ENCODE data around the gene KIF5A. TPM values are rescaled to one million over a fixed set of nuclear protein-coding genes. Genes with fewer than 3 reads are reported as not detected.
A peak's percentile ranks its signal among the peaks of the same experiment; 100 is the strongest.
"Not testable (repeated sequence)": the region's sequence is repeated elsewhere in the genome, so short reads cannot be mapped to it uniquely, and the experiment has no call there.

Gene KIF5A
- total RNA-seq, 2 experiments from 2014 or later = 0.64 to 0.89 TPM

DNA sequence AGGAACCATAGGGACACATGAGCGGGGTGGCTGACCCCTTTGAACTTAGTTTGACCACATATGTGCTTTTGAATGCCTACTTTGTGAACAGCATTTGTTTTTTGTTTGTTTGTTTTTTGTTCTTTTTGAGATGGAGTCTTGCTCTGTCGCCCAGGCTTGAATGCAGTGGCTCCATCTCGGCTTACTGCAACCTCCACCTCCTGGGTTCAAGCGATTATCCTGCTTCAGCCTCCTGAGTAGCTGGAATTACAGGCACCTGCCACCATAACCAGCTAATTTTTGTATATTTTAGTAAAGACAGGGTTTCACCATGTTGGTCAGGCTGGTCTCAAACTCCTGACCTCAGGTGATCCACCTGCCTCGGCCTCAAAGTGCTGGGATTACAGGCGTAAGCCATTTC lies 68.6 kb downstream of the KIF5A start:
- H3K9me3 Mint-ChIP-seq; H3K36me3 Mint-ChIP-seq (ENCODE audit: low read depth); POLR2A ChIA-PET; H3K27ac Mint-ChIP-seq; H3K4me3 Mint-ChIP-seq; DNase-seq: not testable (repeated sequence)
- CTCF ChIA-PET = interaction anchor here (2.0 to 3.2 kb wide), 2 partner anchors 10 to 13 kb away, joined by 7 to 11 read pairs; no protein-coding TSS in a partner anchor
- Mint-ChIP-seq H3K27me3 (peaks cover 88% of the 10 kb centered on the region), H3K4me1 (peaks cover 30% of the 10 kb centered on the region)

DNA sequence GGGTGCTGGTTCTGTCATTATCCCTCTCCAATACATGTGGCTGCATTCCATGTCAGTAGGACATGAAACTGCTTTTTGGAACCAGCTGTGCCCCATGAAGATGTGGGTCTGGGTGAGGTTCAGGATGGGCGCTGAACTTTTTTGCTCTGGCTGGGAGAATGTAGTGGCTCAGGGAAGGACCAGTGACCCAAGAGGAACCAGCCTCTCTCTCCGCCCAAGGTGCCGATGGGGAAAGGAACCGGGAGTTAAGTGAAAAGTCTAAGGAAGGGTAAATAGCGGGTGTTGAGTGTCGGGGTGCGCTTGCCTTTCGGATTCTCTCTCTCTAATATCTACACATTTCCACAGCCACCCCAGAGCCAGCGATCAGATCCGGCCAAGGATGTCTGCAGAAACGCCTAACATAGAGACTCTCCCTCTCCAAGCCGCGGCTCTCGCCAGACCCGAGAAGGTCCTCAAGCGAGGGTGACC lies 69.2 kb downstream of the KIF5A start:
- no peak overlapping the region for H3K4me3 Mint-ChIP-seq
- no peaks in the 10 kb centered on the region for H3K36me3 Mint-ChIP-seq (ENCODE audit: low read depth)
- peak overlapping the region; percentile 58 for H3K27ac Mint-ChIP-seq
- CTCF ChIA-PET = interaction anchor here (1.4 to 3.2 kb wide), 3 partner anchors 9 to 13 kb away, joined by 3 to 11 read pairs (median 7); no protein-coding TSS in a partner anchor
- H3K27me3 Mint-ChIP-seq = peaks cover 91% of the 10 kb centered on the region
- no peak for DNase-seq
- POLR2A ChIA-PET = no interaction called here
- H3K9me3 Mint-ChIP-seq = no peaks in the 10 kb centered on the region
- peaks cover 30% of the 10 kb centered on the region for H3K4me1 Mint-ChIP-seq

DNA sequence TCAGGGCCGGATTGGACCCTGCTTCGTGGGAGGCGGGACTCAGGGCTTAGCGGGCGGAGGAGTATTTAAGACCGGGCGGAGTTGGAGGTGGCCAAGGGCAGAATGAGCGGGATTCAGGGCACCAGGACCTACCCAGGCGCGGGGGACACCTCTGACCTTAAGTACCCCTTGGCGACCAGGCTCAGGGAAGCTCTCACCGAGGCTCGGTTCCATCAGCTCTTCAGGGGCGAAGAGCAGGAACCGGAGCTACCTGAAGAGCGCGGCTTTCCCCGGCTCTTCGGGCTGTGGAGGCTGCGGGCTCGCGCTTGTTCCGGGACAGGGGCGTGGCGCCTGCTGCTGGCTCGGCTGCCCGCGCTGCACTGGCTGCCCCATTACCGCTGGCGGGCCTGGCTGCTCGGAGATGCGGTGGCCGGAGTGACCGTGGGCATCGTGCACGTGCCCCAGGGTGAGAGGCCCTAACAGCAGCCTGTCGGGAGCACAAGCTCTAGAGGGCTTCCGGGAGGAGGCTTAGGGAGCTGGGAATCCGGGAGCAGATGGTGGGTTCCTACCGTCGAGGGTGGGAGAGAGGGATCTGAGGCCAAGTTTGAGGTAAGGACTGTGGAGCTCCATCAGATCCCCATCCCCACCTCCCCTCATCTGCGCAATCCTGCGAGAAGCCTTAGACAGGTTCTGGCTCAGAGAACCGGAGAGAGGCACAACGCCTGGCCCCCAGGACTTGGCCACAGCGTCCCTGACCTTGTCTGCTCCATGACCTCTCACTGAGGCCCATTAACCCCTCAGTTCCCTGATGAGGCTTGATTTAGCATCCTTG lies 69.8 kb downstream of the KIF5A start:
- no peak for DNase-seq
- ChIA-PET CTCF (interaction anchor here (1.1 to 3.2 kb wide), 8 partner anchors 9 to 44 kb away, joined by 3 to 11 read pairs (median 6); no protein-coding TSS in a partner anchor), POLR2A (no interaction called here)
- H3K9me3 Mint-ChIP-seq = no peaks in the 10 kb centered on the region
- H3K27me3 Mint-ChIP-seq = peaks cover 92% of the 10 kb centered on the region
- H3K4me3 Mint-ChIP-seq = no peak overlapping the region
- H3K36me3 Mint-ChIP-seq (ENCODE audit: low read depth) = no peaks in the 10 kb centered on the region
- peak overlapping the region; percentile 58 for H3K27ac Mint-ChIP-seq
- peaks cover 30% of the 10 kb centered on the region for H3K4me1 Mint-ChIP-seq

DNA sequence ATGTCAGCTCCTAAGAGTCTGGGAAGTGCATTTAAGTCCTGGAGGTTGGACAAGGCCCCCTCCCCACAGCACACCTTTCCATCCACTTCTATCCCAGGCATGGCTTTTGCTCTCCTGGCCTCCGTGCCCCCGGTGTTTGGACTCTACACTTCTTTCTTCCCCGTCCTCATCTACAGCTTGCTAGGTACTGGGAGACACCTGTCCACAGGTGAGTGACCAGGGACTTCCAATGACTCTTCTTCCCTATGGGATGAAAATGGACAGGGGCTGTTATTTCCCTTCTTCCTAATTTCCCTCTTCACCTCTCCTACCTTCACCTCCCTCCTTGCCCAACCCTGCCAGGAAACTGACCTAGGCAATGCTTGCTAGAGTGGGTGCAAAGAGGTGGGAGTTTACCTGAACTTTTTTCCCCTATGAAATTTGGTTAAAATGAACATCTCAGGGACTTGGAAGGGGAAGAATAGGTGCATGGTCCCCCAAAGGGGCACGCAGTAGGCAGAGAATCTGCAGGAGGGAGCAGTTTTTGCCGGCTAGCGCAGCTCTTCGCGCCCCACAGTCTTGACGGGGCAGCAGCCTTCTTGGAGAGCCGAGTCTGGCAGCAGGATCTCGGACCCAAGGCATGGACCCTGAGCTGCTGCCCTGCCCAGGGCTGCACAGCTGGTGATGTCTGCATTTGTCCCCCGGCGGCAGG lies 70.5 kb downstream of the KIF5A start:
- Mint-ChIP-seq H3K9me3 (no peaks in the 10 kb centered on the region), H3K36me3 (ENCODE audit: low read depth) (no peaks in the 10 kb centered on the region), H3K4me3 (peak overlapping the region; percentile 62), H3K27me3 (peaks cover 94% of the 10 kb centered on the region), H3K4me1 (peaks cover 30% of the 10 kb centered on the region), H3K27ac (no peak overlapping the region)
- POLR2A ChIA-PET = no interaction called here
- no peak for DNase-seq
- CTCF ChIA-PET = interaction anchor here (0.6 to 3.2 kb wide), 16 partner anchors 8 to 168 kb away, joined by 3 to 16 read pairs (median 4); partner anchors contain the start of genes ARHGEF25 and B4GALNT1

DNA sequence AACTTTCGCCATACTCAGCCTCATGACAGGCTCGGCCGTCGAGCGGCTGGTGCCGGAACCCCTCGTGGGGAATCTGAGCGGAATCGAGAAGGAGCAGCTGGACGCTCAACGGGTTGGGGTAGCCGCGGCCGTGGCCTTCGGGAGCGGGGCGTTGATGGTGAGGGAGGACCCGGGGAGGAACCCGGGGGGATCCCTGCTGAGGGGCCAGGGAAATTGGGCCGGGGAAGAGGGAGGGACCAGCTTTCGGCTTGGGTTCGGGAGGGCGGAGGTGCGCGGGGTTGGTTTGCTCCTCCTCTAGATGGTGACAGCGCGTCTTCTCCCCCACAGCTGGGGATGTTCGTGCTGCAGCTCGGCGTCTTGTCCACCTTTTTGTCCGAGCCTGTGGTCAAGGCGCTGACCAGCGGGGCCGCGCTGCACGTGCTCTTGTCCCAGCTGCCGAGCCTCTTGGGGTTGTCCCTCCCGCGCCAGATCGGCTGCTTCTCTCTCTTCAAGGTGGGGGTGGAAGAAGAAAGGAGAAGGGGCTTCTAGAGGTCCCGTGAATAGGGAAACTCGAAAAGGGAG lies 71.2 kb downstream of the KIF5A start:
- ChIA-PET CTCF (interaction anchor here (0.6 to 3.2 kb wide), 13 partner anchors 10 to 168 kb away, joined by 3 to 16 read pairs (median 4); partner anchors contain the start of genes ARHGEF25 and B4GALNT1), POLR2A (no interaction called here)
- Mint-ChIP-seq H3K27me3 (peaks cover 94% of the 10 kb centered on the region), H3K36me3 (ENCODE audit: low read depth) (no peaks in the 10 kb centered on the region), H3K4me3 (peak overlapping the region; percentile 62), H3K27ac (no peak overlapping the region), H3K9me3 (no peaks in the 10 kb centered on the region), H3K4me1 (peaks cover 30% of the 10 kb centered on the region)
- no peak for DNase-seq

DNA sequence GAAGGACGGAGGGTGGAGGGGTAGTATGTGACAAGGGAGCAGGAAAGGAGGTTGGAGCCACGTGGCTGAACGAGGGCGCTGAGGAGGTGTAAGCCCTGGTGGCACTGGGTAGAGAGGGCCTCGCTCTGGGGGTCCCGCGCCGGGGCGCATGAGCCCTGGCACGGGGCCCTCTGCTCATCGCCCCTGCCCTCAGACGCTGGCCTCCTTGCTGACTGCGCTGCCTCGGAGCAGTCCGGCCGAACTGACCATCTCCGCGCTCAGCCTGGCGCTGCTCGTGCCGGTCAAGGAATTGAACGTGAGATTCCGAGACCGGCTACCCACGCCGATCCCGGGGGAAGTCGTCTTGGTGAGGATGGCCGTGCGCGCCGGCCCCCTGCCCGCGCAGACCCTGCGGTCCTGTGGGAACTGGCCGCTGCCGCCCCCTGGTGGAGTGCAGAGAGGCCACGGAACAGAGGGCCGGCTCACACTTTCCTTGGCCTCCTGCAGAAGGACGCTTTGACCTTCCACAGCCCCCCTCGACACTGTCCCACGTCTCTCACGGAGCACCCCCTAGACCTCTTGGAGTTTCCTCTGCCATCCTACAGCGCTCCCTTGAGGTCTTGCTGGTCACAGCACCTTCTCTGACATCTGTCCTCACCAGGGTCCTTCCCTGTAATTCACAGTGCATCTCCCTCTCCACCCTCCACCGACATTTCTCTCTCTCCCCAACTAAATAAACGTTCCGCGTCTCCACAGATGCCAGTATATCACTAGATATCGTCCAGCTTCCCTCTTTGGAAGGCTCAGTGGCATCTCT lies 71.9 kb downstream of the KIF5A start:
- no peak overlapping the region for H3K27ac Mint-ChIP-seq
- ChIA-PET POLR2A (no interaction called here), CTCF (interaction anchor here (0.6 to 3.2 kb wide), 13 partner anchors 11 to 169 kb away, joined by 3 to 16 read pairs (median 4); partner anchors contain the start of genes ARHGEF25, B4GALNT1 and OS9)
- no peaks in the 10 kb centered on the region for H3K9me3 Mint-ChIP-seq
- peaks cover 30% of the 10 kb centered on the region for H3K4me1 Mint-ChIP-seq
- peaks cover 96% of the 10 kb centered on the region for H3K27me3 Mint-ChIP-seq
- H3K36me3 Mint-ChIP-seq (ENCODE audit: low read depth) = no peaks in the 10 kb centered on the region
- DNase-seq = peak; percentile 58
- H3K4me3 Mint-ChIP-seq = peak overlapping the region; percentile 62

DNA sequence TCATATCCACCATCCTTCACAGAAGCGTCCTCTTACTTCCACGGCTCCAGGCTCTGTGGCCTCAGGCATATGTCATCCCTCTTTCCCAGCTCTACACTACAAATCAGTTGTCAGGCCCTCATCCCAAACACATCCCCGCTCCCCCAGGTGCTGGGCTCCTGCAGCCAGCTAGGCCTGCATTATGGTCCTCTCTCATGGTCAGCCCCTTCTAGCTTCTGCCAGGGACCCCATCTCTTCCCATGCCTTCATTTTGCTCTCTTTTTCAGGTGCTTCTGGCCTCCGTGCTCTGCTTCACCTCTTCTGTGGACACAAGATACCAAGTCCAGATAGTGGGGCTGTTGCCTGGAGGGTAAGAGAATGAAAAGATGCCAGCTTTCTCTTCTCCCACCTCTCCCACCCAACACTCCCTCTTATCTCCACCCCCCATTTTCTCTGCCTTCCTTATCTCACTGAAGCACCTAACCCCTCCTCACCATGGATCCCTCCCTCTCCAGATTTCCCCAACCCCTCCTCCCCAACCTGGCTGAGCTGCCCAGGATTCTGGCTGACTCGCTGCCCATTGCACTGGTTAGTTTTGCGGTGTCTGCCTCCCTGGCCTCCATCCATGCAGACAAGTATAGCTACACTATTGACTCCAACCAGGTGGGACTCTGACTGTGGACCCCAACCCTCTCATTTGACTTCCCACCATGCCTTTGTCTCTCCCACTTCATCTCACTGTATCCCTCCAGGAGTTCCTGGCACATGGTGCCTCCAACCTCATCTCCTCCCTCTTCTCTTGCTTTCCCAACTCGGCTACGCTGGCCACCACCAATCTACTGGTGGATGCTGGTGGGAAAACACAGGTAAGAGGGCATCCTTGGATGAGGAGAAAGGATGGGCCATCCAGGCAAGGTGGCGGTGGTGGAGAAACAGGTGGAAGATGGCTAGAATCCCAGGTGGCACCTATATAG lies 72.7 kb downstream of the KIF5A start:
- H3K4me1 Mint-ChIP-seq = peaks cover 34% of the 10 kb centered on the region
- CTCF ChIA-PET = interaction anchor here (0.6 to 2.4 kb wide), 8 partner anchors 10 to 167 kb away, joined by 3 to 16 read pairs (median 3); partner anchors contain the start of genes B4GALNT1, INHBE and OS9
- peaks cover 93% of the 10 kb centered on the region for H3K27me3 Mint-ChIP-seq
- no peak for DNase-seq
- no peak overlapping the region for H3K4me3 Mint-ChIP-seq
- no peak overlapping the region for H3K27ac Mint-ChIP-seq
- no peaks in the 10 kb centered on the region for H3K36me3 Mint-ChIP-seq (ENCODE audit: low read depth)
- no peaks in the 10 kb centered on the region for H3K9me3 Mint-ChIP-seq
- POLR2A ChIA-PET = no interaction called here

DNA sequence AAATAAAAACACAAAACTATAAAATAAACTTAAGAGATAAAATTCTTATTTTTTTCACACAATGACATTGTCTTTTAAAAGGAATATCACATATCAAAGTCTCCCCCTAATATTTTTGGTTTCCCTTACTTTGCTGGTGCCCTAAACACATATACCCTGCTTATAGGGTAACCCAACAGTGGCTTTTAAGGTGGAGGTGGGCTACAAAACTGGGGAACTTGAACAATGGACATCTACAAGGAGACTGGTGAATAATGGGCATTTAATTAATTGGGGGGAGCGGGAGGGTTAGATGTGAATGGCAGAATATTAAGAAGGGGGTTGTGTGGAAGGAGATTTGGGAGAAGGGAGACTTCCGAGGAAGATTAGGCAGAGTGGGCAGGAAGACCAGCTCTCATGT lies 73.5 kb downstream of the KIF5A start:
- peaks cover 40% of the 10 kb centered on the region for H3K4me1 Mint-ChIP-seq
- DNase-seq = no peak
- POLR2A ChIA-PET = no interaction called here
- CTCF ChIA-PET = no interaction called here
- no peak overlapping the region for H3K27ac Mint-ChIP-seq
- H3K4me3 Mint-ChIP-seq = no peak overlapping the region
- peaks cover 92% of the 10 kb centered on the region for H3K27me3 Mint-ChIP-seq
- no peaks in the 10 kb centered on the region for H3K36me3 Mint-ChIP-seq (ENCODE audit: low read depth)
- no peaks in the 10 kb centered on the region for H3K9me3 Mint-ChIP-seq

DNA sequence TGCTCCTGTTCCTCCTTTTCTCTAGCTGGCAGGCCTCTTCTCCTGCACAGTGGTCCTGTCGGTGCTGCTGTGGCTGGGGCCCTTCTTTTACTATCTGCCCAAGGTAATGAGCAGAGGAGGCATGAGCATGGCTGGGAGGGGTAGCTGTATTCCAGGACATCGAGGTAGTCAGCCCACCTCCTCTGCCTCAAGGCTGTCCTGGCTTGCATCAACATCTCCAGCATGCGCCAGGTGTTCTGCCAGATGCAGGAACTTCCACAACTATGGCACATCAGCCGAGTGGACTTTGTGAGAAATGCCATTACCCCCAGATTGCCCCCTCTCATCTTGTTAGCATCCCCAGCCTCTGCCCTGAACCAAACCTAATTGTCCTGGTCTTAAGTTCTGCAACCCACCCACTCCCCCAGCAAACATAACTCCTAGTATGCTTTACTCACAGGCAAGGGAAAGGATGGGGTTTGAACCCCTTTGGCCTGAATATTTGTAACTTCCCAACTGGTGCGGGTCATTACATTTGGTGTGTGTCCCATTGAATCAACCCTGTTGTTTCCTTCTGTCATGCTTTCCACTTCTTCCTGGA lies 74.1 kb downstream of the KIF5A start:
- CTCF ChIA-PET = no interaction called here

DNA sequence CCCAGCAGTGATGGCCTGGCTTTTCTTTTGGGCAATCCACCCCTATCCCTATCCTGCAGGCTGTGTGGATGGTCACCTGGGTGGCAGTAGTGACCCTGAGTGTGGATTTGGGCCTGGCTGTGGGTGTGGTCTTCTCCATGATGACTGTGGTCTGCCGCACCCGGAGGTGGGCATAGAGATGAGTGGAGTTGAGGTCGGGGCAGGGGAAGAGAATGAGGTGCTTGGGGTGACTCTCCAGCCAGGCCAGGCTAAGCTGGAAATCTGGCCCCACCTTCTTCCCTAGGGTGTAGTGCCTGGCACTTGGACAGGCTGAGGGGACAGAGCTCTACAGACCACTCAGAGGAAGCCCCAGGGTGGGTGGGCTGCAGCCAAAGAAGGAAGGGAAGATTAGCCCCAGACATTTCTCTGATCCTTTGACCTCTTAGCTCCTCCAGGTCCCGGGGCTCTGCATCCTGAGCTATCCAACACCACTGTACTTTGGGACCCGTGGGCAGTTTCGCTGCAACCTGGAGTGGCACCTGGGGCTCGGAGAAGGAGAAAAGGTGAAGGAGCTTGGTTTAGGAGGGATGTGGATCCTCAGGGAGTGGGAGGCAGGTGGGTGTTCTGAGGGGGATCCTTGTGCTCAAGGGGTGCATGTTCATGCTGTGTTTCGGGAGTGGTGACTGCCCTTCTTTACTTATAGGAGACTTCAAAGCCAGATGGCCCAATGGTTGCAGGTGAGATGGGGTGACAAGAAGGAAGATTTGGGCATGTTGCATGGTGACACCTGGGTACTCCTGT lies 74.8 kb downstream of the KIF5A start:
- H3K27me3 Mint-ChIP-seq = peaks cover 94% of the 10 kb centered on the region
- no peak overlapping the region for H3K4me3 Mint-ChIP-seq
- H3K27ac Mint-ChIP-seq = no peak overlapping the region
- H3K4me1 Mint-ChIP-seq = peaks cover 35% of the 10 kb centered on the region
- no peaks in the 10 kb centered on the region for H3K36me3 Mint-ChIP-seq (ENCODE audit: low read depth)
- ChIA-PET POLR2A (no interaction called here), CTCF (interaction anchor here (1.0 to 1.4 kb wide), 2 partner anchors 10 to 41 kb away, joined by 3 to 5 read pairs; no protein-coding TSS in a partner anchor)
- no peak for DNase-seq
- H3K9me3 Mint-ChIP-seq = no peaks in the 10 kb centered on the region

More for the DNA sequence above, 74.1 kb downstream of the KIF5A start:
- no peaks in the 10 kb centered on the region for H3K36me3 Mint-ChIP-seq (ENCODE audit: low read depth)
- peaks cover 39% of the 10 kb centered on the region for H3K4me1 Mint-ChIP-seq
- H3K27me3 Mint-ChIP-seq = peaks cover 92% of the 10 kb centered on the region
- H3K4me3 Mint-ChIP-seq = no peak overlapping the region
- H3K27ac Mint-ChIP-seq = no peak overlapping the region
- no peaks in the 10 kb centered on the region for H3K9me3 Mint-ChIP-seq
- DNase-seq = no peak
- POLR2A ChIA-PET = no interaction called here

Measured in activated CD4-positive, alpha-beta T cell treated with anti-CD3 and anti-CD28 coated beads, Interleukin-2, amount 10 ng/mL, durations not matched to agents 7 days and 5 days (primary cell).